K562 (cell line): Measurements from ENCODE around the gene FAM78B. TPM values are rescaled to one million over a fixed set of nuclear protein-coding genes. Genes with fewer than 3 reads are reported as not detected.

Experiments
- BRCA1 ChIP-seq, 2 experiments: fragments of 450-650 bp in 1 of 2; sonication (generic) in 1 of 2; formaldehyde crosslinking in 1 of 2; IDR thresholded peaks; 2 replicates each; pipeline versions ENCODE4 v1.5.0 to v1.6.1; 2017 to 2020; ENCODE audit warnings: mild to moderate bottlenecking in 1 of 2, missing genetic modification reagents in 1 of 2
- BRD4 ChIP-seq: fragments of 200-600 bp; sonication (generic); IDR thresholded peaks from 2 replicates; pipeline ENCODE4 v1.6.1; 2017; ENCODE audit warnings: inconsistent platforms
- BRD9 ChIP-seq: fragments of 450-650 bp; IDR thresholded peaks from 2 replicates; pipeline ENCODE4 v1.6.1; 2018; ENCODE audit warnings: low read depth; ENCODE audit not compliant: partially characterized antibody
- CBX5 ChIP-seq: IDR thresholded peaks from 2 replicates; pipeline ENCODE4 v1.6.1; 2014; ENCODE audit warnings: low read depth, borderline replicate concordance
- CHD1 ChIP-seq: fragments of 200-600 bp; sonication (generic); IDR thresholded peaks from one replicate; pipeline ENCODE4 v1.6.1; 2012; ENCODE audit warnings: mild to moderate bottlenecking, moderate library complexity, low read length, inconsistent platforms
- CSDE1 ChIP-seq, 2 experiments: fragments of 450-650 bp; IDR thresholded peaks; 2 replicates each; pipeline ENCODE4 v1.6.1; 2016; ENCODE audit warnings: mild to moderate bottlenecking in 1 of 2
- DDX20 ChIP-seq: fragments of 450-650 bp; IDR thresholded peaks from 2 replicates; pipeline ENCODE4 v1.6.1; 2016; ENCODE audit warnings: missing genetic modification characterization, low read depth, mild to moderate bottlenecking, missing compliant biosample characterization, moderate library complexity
- GTF3C2 ChIP-seq: IDR thresholded peaks from 3 replicates; pipeline ENCODE4 v1.6.1; 2011; ENCODE audit warnings: borderline replicate concordance, mild to moderate bottlenecking, moderate library complexity; ENCODE audit not compliant: insufficient read length; ENCODE audit errors: extremely low read depth
- HOXB6 ChIP-seq: fragments of 250-450 bp; sonication (Bioruptor Pico); IDR thresholded peaks from 2 replicates; pipeline ENCODE4 v1.5.1; 2022; ENCODE audit warnings: mild to moderate bottlenecking, borderline replicate concordance
- RBM25 ChIP-seq: fragments of 200-400 bp; formaldehyde crosslinking; IDR thresholded peaks from 2 replicates; pipeline ENCODE4 v1.6.1; 2018; ENCODE audit warnings: low read length, low read depth, moderate library complexity; ENCODE audit not compliant: severe bottlenecking
- SIN3A ChIP-seq, 2 experiments: fragments of 150-350 bp in 1 of 2; IDR thresholded peaks; 2 replicates each; pipeline ENCODE4 v1.6.1; 2011 to 2016; ENCODE audit warnings: borderline replicate concordance in 2 of 2, low read depth in 2 of 2, low read length in 2 of 2, mild to moderate bottlenecking in 2 of 2, moderate library complexity in 2 of 2; ENCODE audit not compliant: control insufficient read depth in 1 of 2
- TEAD4 ChIP-seq, 2 experiments: sonication (generic) in 1 of 2; formaldehyde crosslinking in 1 of 2; IDR thresholded peaks; 2 replicates each; pipeline versions ENCODE4 v1.6.1 to v1.8.0; 2012 to 2022; ENCODE audit warnings: borderline replicate concordance in 1 of 2, inconsistent platforms in 1 of 2, low read length in 1 of 2, mild to moderate bottlenecking in 1 of 2, missing genetic modification reagents in 1 of 2
- UBTF ChIP-seq, 2 experiments: IDR thresholded peaks; 2 replicates each; pipeline ENCODE4 v1.6.1; 2012; ENCODE audit warnings: improper control_type of control experiment in 2 of 2, low read depth in 2 of 2, low read length in 2 of 2, borderline replicate concordance in 1 of 2
- polyA plus RNA-seq, 8 experiments: library from polyadenylated mRNA; depleted of rRNA in 4 of 8; stranded (reverse) in 5 of 8; unstranded in 3 of 8; fragments of >200 nt; fragmentation: Nextera tagmentation in 2 of 8; fragmentation: Illumina TruSeq in 1 of 8; extraction: Ambion mirVana in 2 of 8; extraction: Trizol in 1 of 8; gene quantifications; 2 replicates each; pipeline versions ENCODE4 v1.2.1 to v1.2.3, GENCODE V29; 2011 to 2014; ENCODE audit warnings: inconsistent platforms in 1 of 8, missing spikeins in 1 of 8
- total RNA-seq, 7 experiments: library from RNA; depleted of rRNA in 6 of 7; stranded (reverse); fragments of >200 nt in 6 of 7; fragmentation: Illumina TruSeq in 2 of 7; extraction: Trizol in 2 of 7; gene quantifications; 2 replicates each; pipeline versions ENCODE4 v1.2.1 to v1.2.3, GENCODE V29; 2011 to 2021; ENCODE audit warnings: low replicate concordance in 1 of 7
- TF ChIP-seq, protein P1 (sequence below), 2 experiments: fragments of 450-650 bp; conservative IDR thresholded peaks; 2 replicates each; pipeline ENCODE4 v1.6.1; 2017; ENCODE audit warnings: mild to moderate bottlenecking in 2 of 2, moderate library complexity in 2 of 2

Gene FAM78B
- total and polyA plus RNA-seq, 9 of the 15 experiments (the other 6 are each of a cell fraction or from before 2014, with no cell fraction given), result 0.04 to 0.43 (median 0.29) TPM; not detected in 1

- TF ChIP-seq UBTF (IDR thresholded peaks at IDR 0.05; ENCODE audit: borderline replicate concordance in 1 of 2, low read depth in 2 of 2, low read length in 2 of 2) (0 out of 4 replicates have a peak, but pooled peaks of 1 of the 2 experiments have one; percentile 53), TEAD4 (IDR thresholded peaks at IDR 0.05; ENCODE audit: low read length) (no peak), TEAD4 (CRISPR knock-in tag; IDR thresholded peaks at IDR 0.05; ENCODE audit: borderline replicate concordance) (no peak), GTF3C2 (no peak), RBM25 (no peak), DDX20 (tag) (no peak), CHD1 (no peak), CBX5 (no peak), BRD4 (no peak), HOXB6 (CRISPR knock-in tag) (0 out of 2 replicates have a peak, but pooled peaks have one; percentile 34), BRCA1 (IDR thresholded peaks at IDR 0.05) (no peak), BRCA1 (CRISPR knock-in tag; IDR thresholded peaks at IDR 0.05) (no peak), SIN3A (IDR thresholded peaks at IDR 0.05; ENCODE audit: borderline replicate concordance in 2 of 2, control insufficient read depth in 1 of 2, low read depth in 2 of 2, low read length in 2 of 2) (peak; percentile 66 to 69; a peak in 3 of 4 replicates), BRD9 (no peak), CSDE1 (IDR thresholded peaks at IDR 0.05) (no peak)
- TF ChIP-seq, protein P1, sequence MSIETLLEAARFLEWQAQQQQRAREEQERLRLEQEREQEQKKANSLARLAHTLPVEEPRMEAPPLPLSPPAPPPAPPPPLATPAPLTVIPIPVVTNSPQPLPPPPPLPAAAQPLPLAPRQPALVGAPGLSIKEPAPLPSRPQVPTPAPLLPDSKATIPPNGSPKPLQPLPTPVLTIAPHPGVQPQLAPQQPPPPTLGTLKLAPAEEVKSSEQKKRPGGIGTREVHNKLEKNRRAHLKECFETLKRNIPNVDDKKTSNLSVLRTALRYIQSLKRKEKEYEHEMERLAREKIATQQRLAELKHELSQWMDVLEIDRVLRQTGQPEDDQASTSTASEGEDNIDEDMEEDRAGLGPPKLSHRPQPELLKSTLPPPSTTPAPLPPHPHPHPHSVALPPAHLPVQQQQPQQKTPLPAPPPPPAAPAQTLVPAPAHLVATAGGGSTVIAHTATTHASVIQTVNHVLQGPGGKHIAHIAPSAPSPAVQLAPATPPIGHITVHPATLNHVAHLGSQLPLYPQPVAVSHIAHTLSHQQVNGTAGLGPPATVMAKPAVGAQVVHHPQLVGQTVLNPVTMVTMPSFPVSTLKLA (conservative IDR thresholded peaks at IDR 0.05), result peak; percentile 79 to 82
Observed at GRCh38 chr1:166166698-166167571, at the start of gene FAM78B (continued).
